Uterus (tissue), 2 donors: ENCODE data around the gene NDNF.

Experiments used
- CTCF ChIP-seq, 4 experiments: fragments of 200-600 bp in 2 of 4; fragments of 450-650 bp in 2 of 4; sonication (generic) in 2 of 4; IDR thresholded peaks; one replicate each; pipeline ENCODE4 v1.5.1; 2016 to 2019; ENCODE audit warnings: antibody characterized with exemption in 4 of 4, mild to moderate bottlenecking in 2 of 4, moderate library complexity in 1 of 4
- POLR2A ChIP-seq, 2 donors: fragments of 450-650 bp; IDR thresholded peaks; one replicate each; pipeline ENCODE4 v1.6.1; 2016; ENCODE audit warnings: antibody characterized with exemption in 2 of 2, mild to moderate bottlenecking in 1 of 2, moderate library complexity in 1 of 2

- TF ChIP-seq CTCF (IDR thresholded peaks at IDR 0.05) (no peak), POLR2A (IDR thresholded peaks at IDR 0.05) (no peak)
These were observed 42.2 kb downstream of the NDNF start for GRCh38 chr4:121030131-121030530.
